Stimulated activated CD4-positive, alpha-beta T cell treated with anti-CD3 and anti-CD28 coated beads, Interleukin-4, amount 100 ng/mL, for 48 hours (primary cell): ENCODE data around the gene B3GALT5.
"Not testable (repeated sequence)": the region's sequence is repeated elsewhere in the genome, so short reads cannot be mapped to it uniquely, and the experiment has no call there.

ENCODE experiments used
- DNase-seq, 2 donors: peaks; one replicate each; pipeline ENCODE4 v3.0.0-alpha.2; 2020; ENCODE audit warnings: low read depth in 2 of 2

B3GALT5 gene

DNA sequence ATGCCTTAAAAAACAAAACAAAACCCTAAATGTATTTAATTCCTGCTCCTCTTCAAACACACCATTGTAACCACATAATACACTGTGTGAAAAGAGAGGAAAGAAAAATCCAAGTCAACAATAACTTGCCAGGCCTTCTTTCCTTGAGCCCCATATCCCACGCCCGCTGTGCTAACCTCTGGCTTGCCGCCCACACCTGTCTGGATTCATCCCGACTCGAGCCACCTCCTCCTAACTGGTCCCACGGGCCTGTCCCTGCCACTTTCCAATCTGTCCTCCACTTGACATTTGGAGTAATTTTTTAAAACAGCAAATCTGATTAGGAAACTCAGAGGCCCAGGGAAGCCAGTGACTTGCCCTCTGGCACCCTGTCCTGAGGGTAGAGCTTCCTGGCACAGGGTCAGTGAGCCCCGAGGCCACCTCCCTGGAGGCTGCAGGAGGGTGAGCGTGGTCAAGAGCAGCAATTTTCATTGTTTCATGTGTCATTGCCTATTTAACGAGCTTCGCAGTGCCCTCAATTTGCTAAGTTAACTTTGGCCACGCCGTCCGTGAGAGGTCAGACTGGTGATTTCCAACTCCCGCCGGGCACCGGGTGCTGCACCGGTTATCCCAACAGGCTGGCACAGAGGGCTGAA lies 54.1 kb downstream of the B3GALT5 start:
- DNase-seq, result no peak

DNA sequence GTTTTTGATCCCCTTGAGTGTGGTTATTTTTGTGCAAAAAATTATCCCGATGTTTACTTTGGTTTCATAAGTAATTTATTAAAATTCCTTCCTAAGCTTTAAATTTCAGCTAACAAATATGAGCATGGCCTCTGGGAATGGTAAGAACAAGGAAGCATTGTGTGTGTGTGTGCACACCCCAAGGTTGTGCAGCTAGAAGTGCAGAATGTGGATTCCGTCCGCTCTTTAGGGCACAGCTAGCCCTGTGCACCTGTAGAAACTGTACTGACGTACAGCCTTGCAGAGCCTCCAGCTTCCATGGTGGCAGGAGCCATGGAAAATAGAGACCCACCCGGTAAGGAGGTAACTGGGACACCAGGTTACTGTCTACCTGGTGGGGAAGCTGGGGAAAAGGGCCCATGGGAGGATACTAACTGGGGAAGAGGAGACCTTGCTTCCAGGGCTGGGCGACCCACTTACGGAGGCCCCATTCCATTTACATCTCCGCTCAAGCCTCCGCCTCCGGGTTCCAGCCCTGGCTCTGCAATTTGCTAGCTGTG lies 54.7 kb downstream of the B3GALT5 start:
- DNase-seq, result no peak

DNA sequence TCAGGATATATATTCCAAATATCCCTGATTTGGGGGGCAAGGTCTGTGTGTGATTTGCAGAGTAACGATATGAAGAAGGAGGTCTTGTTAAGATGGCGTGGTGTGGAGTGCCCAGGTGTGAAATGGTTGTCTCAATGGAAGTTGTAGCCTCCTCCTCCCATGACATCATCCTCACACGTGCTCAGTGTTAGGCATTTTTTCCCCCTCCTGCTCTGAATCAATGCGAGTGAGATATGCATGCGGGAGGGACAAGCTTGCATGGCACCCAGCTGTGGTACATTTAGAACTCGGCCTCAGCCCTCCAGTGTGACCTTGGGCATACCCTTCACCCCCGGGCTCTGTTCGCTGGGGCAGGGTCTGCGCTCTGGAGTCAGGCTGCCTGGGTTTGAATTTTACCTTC lies 55.6 kb downstream of the B3GALT5 start:
- DNase-seq, result no peak

DNA sequence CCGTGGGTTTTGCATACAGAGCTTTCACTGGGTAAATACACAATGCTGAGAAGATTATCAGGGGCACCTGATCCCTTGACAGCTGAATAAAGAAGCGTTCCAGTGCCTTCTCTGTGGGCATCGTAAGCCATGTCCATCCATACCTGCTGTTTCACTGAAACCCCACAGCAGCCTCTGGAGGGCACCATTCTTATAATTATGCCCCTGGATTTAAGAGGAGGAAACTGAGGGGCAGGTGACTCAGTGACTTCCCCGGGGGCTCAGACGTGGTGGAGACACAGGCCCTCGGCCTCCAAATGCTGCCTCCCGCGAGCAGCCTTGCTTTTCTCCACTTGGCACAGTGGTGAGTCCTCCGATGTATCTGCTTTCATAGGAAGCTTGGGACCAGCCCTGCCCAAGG lies 56.7 kb downstream of the B3GALT5 start:
- DNase-seq, result no peak

DNA sequence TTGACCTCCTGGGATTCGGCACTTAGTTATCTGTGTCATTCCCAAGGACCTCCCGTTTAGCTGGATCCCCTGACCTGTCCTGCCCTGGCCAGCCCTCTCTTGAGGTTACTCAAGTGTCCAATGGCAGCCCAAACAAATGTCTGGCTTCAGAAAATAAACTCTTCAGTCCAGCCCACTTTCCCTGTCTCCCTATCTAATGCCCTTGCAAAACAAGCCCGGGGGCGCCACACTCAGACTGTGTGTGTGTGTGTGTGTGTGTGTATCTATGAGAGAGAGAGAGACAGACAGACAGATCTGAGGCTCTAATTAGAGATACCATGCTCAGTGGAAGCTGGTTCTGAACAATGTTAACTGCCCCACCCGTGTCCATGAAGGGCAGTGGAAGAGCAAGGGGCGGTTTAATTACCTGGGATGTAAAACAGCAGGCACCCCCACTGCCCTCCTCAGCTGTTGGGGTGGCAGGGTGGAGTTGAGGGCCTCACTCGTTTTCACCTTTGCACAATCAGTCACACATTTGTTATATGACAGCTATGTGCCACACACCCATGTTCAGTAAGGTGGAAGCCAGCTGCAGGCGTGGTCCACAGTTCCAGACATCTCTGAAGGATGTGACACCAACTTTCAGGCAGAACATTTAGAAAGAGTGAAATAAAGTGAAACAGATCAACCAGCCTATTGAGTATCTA lies 57.4 kb downstream of the B3GALT5 start:
- no peak for DNase-seq

DNA sequence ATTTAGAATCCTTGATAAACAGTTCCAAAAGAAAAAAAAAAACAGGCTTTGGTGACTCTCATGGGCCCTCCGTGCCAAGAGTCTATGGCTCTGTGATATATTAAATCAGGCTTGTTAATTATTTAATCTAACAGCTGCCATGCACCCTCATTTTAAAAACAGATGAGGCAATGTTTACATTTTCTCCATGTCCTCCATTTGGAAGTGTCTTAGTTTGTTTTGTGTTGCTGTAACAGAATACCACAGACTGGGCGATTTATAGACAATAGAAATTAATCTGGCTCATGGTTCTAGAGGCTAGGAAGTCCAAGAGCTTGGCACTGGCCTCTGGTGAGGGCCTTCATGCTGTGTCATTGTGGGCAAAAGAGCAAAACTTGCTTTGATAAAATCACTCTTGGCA lies 58.0 kb downstream of the B3GALT5 start:
- DNase-seq, result no peak

DNA sequence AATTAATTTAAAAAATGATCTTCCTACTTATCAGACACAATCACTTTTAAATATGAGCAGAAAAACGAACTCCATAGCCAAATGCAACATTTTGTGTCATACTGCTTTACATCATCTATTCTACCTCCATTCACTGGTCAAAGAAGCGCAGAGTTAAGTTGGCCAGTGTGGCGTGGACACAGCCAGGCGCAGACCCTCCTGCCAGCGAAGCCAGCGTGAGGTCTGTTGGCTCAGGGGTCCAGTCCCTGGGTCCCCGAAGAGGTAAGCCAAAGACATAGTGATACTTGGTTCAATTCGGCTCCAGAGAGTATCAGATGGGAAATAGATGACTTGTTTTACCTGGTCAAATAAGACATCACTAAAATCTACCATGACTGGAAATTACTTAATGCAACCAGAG lies 59.2 kb downstream of the B3GALT5 start:
- DNase-seq, result no peak

DNA sequence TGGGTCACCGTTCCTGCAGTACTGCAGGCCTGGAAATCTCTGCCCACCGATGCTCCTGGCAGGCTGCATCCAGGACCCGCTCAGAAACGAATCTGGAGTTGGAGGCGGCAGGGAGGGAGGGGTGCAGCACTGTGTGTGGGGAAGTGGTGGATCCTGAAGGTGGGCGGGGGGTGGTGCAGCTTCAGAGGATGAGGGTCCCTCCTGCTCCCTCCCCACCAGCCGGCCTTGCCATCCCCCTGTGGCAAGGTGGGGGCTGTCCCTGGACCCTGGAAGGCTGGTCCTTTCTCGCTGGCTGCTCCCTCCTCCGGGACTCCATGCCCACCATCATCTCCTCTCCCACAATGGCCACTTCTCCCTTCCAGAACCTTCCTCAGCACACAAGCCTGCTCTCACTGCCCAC lies 60.4 kb downstream of the B3GALT5 start:
- DNase-seq, result no peak

DNA sequence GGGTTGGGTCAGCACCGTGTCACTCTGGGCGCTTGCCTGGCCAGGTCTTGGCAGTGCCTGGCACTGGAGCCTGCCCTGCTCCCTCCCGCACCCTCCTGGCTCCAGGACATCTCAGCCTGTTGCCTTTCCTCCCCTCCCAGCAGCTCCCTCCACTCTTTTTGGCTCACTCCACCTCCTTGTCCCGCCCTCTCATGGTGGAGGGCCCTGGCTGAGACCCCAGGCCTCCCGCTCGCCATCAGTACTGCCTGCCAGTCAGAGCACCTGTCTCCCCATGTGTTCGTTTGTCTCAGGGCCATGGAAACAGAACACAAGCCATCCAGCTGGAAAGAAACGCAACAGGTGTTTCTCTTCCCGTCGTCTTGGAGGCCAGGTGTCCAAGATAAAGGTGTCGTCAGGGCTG lies 61.0 kb downstream of the B3GALT5 start:
- no peak for DNase-seq

DNA sequence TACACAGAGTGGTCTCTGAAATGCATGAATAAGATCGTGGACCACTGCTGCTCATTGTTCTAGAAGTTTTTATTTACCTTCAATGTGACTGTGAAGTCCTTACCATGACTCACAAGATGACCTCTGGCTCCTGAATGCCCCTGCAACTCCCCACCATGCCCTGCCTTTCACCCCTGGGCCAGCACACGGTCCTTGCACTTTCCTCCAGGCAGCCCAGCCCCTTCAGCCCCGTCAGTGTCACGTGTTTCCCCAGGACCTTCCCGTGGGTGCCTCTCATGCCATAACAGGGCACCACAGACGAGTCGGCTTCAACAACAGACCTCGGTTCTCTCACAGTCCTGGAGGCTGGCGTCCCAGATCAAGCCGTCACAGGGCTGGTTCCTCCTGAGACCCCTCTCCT lies 62.1 kb downstream of the B3GALT5 start:
- no peak for DNase-seq

DNA sequence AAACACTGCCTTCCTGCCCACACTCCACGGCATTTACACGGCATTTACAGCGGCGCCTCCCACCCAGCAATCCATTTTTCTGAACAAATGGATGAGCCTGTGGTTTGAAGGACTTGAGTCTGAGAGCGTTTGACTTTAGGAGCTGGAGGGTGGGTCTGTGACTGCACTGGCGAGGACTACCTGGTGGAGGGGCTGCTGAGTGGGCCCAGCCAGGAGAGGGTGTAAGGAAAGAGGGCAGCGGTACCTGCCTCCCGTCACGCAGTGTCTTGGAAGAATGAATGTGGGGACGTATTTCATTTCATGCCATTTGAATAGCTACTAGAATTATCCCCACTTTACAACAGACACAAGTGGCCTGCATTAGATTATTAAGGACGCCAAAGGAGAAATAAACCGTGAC lies 62.9 kb downstream of the B3GALT5 start:
- DNase-seq, result no peak

DNA sequence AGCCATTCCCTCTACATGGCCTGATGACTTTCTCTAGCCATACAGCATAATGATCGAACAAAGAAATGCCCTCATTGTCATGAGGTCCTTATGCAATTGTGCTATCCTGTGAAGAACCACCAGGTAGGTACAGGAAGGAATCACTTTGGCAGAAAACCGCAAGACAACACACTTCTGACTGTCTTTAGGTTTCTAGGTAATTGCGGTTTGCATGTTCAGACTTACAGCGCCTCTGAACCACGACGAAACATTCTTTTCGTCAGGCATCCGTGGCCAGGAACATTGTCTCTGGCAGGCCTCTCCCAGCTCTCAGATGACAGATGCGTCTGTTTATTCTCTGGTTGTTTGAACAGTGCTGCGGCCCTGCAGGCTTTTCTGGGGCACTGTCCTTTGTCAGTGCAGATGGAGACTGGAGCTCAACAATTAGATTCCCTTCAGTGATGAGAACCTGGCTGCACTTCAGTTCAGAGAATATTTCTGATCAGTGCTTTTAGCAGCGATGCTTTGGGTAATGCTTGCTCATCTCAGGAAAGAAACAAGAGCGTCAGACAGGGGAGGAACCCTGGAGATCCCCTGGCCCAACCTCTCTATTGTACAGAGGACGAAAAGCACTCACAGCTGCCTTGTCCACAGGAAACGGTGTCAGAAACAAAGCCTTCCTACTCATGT lies 63.4 kb downstream of the B3GALT5 start:
- no peak for DNase-seq

DNA sequence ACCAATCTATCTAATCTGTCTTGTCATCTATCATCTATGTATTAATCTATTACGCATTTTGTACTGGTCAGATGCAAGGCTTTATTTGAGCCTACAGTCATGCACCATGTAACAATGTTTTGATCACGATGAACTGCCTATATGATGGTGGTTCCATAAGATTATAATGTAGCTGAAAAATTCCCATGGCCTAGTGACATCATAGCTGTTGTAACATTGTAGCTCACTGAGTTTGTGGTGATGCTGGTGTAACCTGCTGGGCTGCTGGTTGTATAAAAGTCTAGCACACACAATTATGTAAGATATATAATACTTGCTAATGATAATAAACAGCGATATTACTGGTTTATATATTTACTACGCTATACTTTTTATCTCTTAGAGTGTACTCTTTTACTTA lies 67.5 kb downstream of the B3GALT5 start:
- DNase-seq, result no peak

DNA sequence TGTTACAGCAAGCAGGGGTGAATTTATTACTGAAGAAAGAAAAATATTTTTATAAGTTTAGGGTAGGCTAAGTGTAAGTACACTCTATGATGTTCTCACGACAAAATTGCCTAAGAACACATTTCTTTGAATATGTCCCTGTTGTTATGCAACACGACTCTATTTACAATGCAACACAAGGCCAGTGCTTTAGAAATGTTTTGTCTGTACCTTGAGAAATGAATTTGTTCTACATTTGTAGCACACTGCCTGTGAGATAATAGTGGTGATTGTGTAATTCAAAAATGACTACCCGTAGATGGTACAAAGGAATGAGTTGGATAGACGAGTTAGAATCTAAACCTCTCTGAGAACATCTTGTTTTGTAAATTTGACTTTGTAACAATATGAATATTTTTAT lies 68.5 kb downstream of the B3GALT5 start:
- DNase-seq, result no peak

DNA sequence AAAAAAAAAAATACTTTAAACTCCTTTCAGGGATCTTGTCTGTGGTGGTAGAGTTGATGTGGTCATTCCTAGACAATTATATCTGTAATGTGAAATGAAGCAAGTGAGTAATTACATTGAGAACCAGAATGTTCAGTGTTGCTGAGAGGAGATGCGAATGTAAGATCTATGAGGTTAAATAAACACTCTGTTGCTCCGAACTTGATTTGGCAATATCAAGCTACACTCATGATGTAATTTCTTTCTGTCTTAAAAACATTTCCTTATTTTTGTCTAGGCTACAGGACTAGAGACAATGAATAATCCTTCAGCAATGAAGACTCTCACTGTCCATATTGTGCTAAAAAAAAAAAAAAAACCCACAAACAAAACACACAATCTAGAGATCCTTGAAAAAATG lies 69.1 kb downstream of the B3GALT5 start:
- DNase-seq, result no peak

DNA sequence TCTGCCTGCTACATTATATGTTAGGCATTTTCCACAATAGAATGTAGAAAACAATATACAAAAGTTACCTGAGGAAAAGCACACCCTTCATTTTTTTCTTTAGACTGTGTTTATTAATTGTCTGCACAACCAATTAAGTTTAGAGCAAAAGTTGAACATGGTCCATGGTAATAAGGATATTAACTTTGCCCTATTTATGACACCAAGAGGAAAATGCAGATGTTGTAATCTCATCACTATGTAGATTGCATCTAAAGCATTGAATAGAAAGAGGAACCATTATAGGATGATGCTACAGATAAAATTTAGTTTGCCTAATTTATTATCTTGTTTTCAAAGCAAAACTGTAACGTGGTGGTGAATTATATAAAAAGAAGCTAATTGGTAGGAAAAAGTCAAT lies 72.5 kb downstream of the B3GALT5 start:
- no peak for DNase-seq

DNA sequence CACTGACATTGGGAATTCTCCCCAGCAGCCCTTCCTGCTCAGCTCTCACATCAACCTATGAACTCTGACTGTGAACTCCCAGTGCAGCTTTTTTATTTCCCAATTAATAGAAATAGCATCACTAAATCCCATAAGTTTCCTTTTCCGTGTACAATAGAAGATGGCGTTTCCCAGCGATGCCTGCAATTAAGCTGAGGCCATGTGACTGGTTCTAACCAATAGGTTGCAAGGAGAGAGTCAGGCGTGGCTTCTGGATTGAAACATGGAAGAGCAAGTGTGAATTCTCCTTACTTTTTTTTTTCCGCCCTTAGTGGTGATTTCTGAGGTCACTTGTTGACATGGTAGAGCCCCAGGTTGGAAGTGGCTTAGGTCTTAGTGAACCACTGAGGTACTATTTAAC lies 73.3 kb downstream of the B3GALT5 start:
- no peak for DNase-seq

DNA sequence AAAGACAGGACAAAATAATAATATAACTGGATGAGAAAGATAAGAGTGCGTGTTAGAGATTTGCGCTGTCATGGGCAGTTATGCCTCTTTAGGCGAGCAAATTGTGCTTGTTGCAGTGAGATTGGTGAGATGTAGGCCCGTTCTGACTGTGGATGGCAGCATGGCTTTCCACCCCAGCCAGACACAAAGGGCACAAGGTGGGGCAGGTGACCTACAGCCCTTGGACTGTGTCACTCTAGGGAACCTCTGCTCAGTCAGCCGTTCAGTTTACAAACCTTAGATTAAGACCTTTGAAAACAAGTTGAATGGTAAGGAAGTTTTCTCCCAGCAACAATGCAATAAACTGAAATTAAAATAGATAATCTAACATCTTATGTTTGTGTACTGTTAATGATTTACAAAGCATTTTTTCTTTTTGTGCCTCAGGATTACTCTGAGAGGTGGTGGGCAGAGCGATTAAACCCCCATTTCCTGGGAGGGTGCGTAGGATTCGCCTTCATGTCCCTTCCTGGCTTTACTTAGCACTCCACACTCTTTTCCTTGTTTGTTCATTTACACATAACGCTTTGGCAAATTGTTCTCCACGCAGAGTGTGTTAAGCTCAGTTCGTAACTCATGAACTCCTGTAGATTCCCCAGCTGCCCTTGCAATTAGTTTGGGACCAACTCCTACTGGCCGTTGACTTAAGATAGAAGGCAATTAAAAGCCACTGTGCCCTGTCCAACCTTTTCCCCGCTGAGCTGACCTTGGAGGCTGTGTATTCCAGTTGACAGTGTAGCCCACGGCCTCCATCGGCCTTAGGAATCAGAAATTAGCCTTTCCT lies 74.1 kb downstream of the B3GALT5 start:
- no peak for DNase-seq

DNA sequence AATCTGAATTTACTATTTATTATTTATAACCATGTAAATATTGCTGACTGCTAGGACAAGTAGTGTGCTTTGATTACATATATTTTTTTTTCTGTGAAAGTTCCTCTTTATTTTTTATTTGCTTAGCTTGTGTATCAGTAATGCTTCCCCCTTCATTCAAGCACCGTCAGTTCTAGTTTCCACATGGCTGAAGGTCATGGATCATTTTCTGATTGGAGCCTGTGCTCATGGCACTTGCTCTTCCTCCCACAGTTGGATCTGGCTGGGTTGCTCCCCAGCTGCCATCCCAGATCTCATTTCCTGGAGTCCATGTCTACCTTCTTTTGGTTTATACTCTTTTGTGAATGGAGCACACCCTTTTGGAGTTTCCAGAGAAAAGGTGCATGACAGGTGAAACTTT lies 75.3 kb downstream of the B3GALT5 start:
- no peak for DNase-seq

DNA sequence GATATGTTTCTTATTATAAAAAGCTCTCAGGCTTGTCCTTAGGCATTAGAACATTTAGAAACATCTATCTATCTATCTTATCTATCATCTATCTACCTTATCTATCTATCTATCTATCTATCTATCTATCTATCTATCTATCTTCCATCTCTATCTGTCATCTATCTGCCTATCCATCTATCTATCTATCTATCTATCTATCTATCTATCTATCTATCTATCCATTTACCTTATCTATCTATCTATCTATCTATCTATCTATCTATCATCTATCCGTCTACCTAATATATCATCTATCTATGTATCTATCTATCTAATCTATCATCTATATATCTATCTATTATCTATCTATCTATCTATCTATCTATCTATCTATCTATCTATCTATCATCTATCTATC lies 77.1 kb downstream of the B3GALT5 start:
- not testable (repeated sequence) for DNase-seq

DNA sequence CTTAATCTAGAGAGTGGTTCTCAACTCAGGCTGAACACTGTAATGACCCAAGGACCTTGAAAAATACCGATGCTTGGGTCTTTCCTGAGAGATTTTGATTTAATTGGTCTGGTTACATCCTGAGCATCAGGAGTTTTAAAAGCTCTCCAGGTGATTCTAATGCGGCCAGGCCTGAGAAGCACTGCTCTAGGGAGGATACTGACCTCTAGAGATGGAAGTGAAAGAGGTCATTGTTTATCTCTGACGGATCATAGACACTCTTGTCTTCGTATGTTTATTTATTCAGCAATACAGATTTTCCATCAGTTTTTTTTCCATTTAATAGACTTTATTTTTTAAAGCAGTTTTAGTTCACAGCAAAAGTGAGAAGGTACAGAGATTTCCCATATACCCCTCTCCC lies 77.7 kb downstream of the B3GALT5 start:
- no peak for DNase-seq

DNA sequence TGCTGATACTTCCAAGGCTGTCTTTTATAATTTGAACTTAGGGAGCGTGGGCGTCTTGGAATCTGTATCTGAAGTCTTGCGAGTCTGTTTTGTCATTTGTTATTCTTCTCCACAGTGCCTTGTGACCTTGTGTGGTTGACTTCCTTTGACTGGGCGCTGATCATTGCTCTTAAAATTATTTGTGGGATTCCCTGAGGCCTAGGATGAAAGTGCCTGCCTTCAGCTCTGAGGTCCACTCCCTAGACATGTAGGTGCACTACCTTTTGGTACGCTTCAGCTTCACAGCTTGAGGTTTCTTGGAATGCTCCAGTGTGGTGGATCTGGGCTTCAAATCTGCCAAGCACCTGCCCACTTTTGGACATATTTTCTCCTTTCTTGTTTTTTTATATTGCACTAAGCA lies 82.0 kb downstream of the B3GALT5 start:
- no peak for DNase-seq
